ENCODE measurements around the gene LRWD1.
"Not testable (repeated sequence)": the region's sequence is repeated elsewhere in the genome, so short reads cannot be mapped to it uniquely, and the experiment has no call there.

DNA sequence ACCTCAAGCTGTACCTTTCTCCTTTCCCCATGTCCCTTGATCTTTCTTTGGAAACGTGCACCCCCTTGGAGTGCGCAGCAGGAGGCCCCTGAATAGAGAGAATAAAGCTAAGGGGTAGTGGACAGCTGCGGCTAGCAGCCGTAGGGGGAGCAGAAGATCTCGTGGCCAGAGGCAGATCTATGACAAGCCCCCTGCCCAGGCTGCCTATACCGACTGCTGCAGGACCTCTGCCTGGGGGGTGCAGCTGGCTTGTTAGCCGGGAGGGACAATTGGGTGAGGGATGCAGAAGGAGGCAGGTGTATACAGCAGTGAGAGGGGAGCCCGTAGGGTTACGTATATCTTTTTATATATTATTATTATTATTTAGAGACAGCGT is 14.4 kb downstream of the LRWD1 start:
- not testable (repeated sequence) for TF ChIP-seq MXI1 (IDR thresholded peaks at IDR 0.05; ENCODE audit: low read depth, low read length); IRF1 (CRISPR knock-in tag; IDR thresholded peaks at IDR 0.05; ENCODE audit: borderline replicate concordance); ZNF407 (IDR thresholded peaks at IDR 0.05; ENCODE audit: low read depth)

Data from K562 (cell line).